Astrocyte (in vitro differentiated cells and primary cell): ENCODE measurements around the gene C1QTNF3. TPM values are rescaled to one million over a fixed set of nuclear protein-coding genes. Genes with fewer than 3 reads are reported as not detected.

Experiments used
- DNase-seq: peaks from one replicate; pipeline ENCODE4 v3.0.0-alpha.2; 2010; ENCODE audit warnings: low read depth
- FAIRE-seq: peaks from 2 replicates; lab custom pipeline; 2011; peaks lifted over from hg19 to GRCh38; lab: Jason Lieb, UNC
- H2AFZ ChIP-seq: 2 replicates; pipeline ENCODE4 v1.6.0; 2012; ENCODE audit warnings: low read depth, low read length, inconsistent platforms
- H3K27ac ChIP-seq: 2 replicates; pipeline ENCODE4 v1.5.1; 2011; ENCODE audit warnings: low read depth, low read length, inconsistent platforms
- H3K27me3 ChIP-seq: 2 replicates; pipeline ENCODE4 v1.6.0; 2011; ENCODE audit warnings: low read length, inconsistent platforms; ENCODE audit not compliant: insufficient read depth
- H3K36me3 ChIP-seq: 2 replicates; pipeline ENCODE4 v1.5.1; 2011; ENCODE audit warnings: low read length, inconsistent platforms; ENCODE audit not compliant: insufficient read depth
- H3K4me1 ChIP-seq: 2 replicates; pipeline ENCODE4 v1.5.1; 2011; ENCODE audit warnings: low read length, inconsistent platforms; ENCODE audit not compliant: insufficient read depth
- H3K4me2 ChIP-seq: 2 replicates; pipeline ENCODE4 v1.6.0; 2012; ENCODE audit warnings: low read length, inconsistent platforms
- H3K4me3 ChIP-seq: 2 replicates; pipeline ENCODE4 v1.5.1; 2011; ENCODE audit warnings: low read depth, mild to moderate bottlenecking, low read length, inconsistent platforms; ENCODE audit not compliant: insufficient read depth
- H3K79me2 ChIP-seq: 2 replicates; pipeline ENCODE4 v1.6.0; 2012; ENCODE audit warnings: mild to moderate bottlenecking, low read length, inconsistent platforms; ENCODE audit not compliant: insufficient read depth
- H3K9ac ChIP-seq: 2 replicates; pipeline ENCODE4 v1.6.0; 2012; ENCODE audit warnings: mild to moderate bottlenecking, low read length, inconsistent platforms
- H3K9me3 ChIP-seq: 2 replicates; pipeline ENCODE4 v1.5.1; 2012; ENCODE audit warnings: low read depth, mild to moderate bottlenecking, low read length, inconsistent platforms; ENCODE audit not compliant: insufficient read depth
- H4K20me1 ChIP-seq: 2 replicates; pipeline ENCODE4 v1.6.0; 2012; ENCODE audit warnings: low read length, inconsistent platforms; ENCODE audit not compliant: insufficient read depth
- H3K27ac Mint-ChIP-seq: one replicate; pipeline ENCODE4 v1.8.0; 2021; ENCODE audit warnings: mild to moderate bottlenecking, mixed read lengths; ENCODE audit not compliant: unreplicated experiment
- H3K27me3 Mint-ChIP-seq: one replicate; pipeline ENCODE4 v1.8.0; 2021; ENCODE audit warnings: low read depth, mixed read lengths; ENCODE audit not compliant: unreplicated experiment
- H3K36me3 Mint-ChIP-seq: one replicate; pipeline ENCODE4 v1.8.0; 2021; ENCODE audit warnings: low read depth, mixed read lengths; ENCODE audit not compliant: unreplicated experiment
- H3K4me1 Mint-ChIP-seq: one replicate; pipeline ENCODE4 v1.8.0; 2021; ENCODE audit warnings: low read depth, mixed read lengths; ENCODE audit not compliant: unreplicated experiment
- H3K4me3 Mint-ChIP-seq: one replicate; pipeline ENCODE4 v1.8.0; 2021; ENCODE audit warnings: mild to moderate bottlenecking, moderate library complexity, mixed read lengths; ENCODE audit not compliant: unreplicated experiment
- H3K9me3 Mint-ChIP-seq: one replicate; pipeline ENCODE4 v1.8.0; 2021; ENCODE audit warnings: mild to moderate bottlenecking, mixed read lengths; ENCODE audit not compliant: unreplicated experiment
- EZH2 ChIP-seq: IDR thresholded peaks from 2 replicates; pipeline ENCODE4 v1.6.1; 2012; ENCODE audit warnings: mild to moderate bottlenecking, low read length, inconsistent platforms; ENCODE audit not compliant: insufficient read depth
- total RNA-seq: library from RNA; stranded (reverse); gene quantifications from 2 replicates; pipeline ENCODE4 v1.2.1, GENCODE V29; 2021
- TF ChIP-seq, protein P1 (sequence below): IDR thresholded peaks from 2 replicates; pipeline ENCODE4 v1.5.1; 2011; ENCODE audit warnings: low read depth, mild to moderate bottlenecking, inconsistent platforms, low read length, moderate library complexity; ENCODE audit not compliant: insufficient read depth

The C1QTNF3 gene
- total RNA-seq, 1 donor from 2014 or later: 0.95 TPM

DNA sequence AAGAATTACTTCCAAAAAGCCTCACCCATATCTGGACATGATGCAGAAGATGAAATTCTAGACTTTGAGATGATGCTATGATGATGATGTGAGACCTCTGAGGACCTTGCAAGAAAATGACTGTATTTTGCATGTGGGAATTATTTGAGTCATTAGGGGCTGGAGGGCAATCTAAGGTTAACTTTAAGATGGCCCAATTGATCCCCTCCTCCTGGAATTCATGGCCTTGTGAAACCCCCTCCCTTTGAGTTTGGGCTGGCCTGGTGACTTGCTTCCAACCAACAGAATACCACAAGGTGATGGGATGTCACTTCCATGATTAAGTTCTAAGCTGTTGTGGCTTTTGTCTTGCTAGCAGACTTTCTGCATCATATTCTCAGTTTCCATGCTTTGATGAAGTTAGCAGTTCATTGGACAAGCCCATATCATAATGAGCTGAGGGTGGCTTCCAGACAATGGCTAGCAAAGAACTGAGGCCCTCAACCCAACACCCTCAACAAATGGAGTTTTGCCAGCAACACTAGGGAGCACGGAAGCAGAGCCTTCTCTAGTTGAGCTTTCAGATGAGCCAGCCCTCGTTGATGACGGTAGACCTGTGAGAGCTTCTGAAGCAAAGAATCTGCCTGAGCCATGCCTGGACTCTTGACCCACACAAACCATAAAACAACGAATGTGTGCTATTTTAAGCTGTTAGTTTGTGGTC lies 27.7 kb downstream of the C1QTNF3 start:
- Mint-ChIP-seq H3K4me3 (no peak overlapping the region), H3K27me3 (no peaks in the 10 kb centered on the region), H3K9me3 (no peaks in the 10 kb centered on the region), H3K4me1 (no peaks in the 10 kb centered on the region), H3K27ac (no peak overlapping the region), H3K36me3 (no peaks in the 10 kb centered on the region)
- Histone ChIP-seq H3K4me3 (no peak overlapping the region), H3K9ac (no peak overlapping the region), H3K4me1 (no peaks in the 10 kb centered on the region), H3K27ac (no peak overlapping the region), H3K4me2 (no peak overlapping the region), H3K79me2 (no peaks in the 10 kb centered on the region), H2AFZ (no peak overlapping the region), H4K20me1 (no peaks in the 10 kb centered on the region), H3K27me3 (no peaks in the 10 kb centered on the region), H3K9me3 (no peaks in the 10 kb centered on the region), H3K36me3 (no peaks in the 10 kb centered on the region)
- no peak for TF ChIP-seq EZH2
- TF ChIP-seq, protein P1, sequence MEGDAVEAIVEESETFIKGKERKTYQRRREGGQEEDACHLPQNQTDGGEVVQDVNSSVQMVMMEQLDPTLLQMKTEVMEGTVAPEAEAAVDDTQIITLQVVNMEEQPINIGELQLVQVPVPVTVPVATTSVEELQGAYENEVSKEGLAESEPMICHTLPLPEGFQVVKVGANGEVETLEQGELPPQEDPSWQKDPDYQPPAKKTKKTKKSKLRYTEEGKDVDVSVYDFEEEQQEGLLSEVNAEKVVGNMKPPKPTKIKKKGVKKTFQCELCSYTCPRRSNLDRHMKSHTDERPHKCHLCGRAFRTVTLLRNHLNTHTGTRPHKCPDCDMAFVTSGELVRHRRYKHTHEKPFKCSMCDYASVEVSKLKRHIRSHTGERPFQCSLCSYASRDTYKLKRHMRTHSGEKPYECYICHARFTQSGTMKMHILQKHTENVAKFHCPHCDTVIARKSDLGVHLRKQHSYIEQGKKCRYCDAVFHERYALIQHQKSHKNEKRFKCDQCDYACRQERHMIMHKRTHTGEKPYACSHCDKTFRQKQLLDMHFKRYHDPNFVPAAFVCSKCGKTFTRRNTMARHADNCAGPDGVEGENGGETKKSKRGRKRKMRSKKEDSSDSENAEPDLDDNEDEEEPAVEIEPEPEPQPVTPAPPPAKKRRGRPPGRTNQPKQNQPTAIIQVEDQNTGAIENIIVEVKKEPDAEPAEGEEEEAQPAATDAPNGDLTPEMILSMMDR: no peak
- DNase-seq (no peak), FAIRE-seq (no peak)

DNA sequence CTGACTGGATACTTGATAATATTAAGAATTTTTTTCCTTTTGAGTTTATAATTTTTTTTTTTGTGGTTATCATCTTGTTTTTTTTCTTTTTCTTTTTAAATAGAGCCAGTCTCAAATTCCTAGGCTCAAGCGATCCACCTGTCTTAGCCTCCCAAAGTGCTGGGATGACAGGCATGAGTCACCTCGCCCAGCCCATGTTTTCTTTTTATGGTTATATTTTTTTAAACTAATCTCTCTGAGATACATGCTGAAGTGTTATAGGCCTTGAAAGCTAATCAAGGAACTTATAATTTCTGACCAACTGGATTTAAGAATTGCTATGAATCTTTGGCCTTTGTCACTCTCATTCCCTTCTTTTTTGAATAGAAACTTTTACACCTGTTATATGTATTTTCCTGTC lies 28.4 kb downstream of the C1QTNF3 start:
- TF ChIP-seq, protein P1: no peak
- TF ChIP-seq EZH2: no peak
- no peaks in the 10 kb centered on the region for H3K36me3 ChIP-seq
- H4K20me1 ChIP-seq: no peaks in the 10 kb centered on the region
- H3K4me1 Mint-ChIP-seq: peaks cover under 1% of the 10 kb centered on the region
- H2AFZ ChIP-seq: no peak overlapping the region
- H3K36me3 Mint-ChIP-seq: no peaks in the 10 kb centered on the region
- H3K27ac Mint-ChIP-seq: no peak overlapping the region
- no peaks in the 10 kb centered on the region for H3K4me1 ChIP-seq
- no peak overlapping the region for H3K4me3 ChIP-seq
- no peak overlapping the region for H3K27ac ChIP-seq
- H3K9me3 ChIP-seq: no peaks in the 10 kb centered on the region
- no peaks in the 10 kb centered on the region for H3K79me2 ChIP-seq
- H3K9me3 Mint-ChIP-seq: no peaks in the 10 kb centered on the region
- H3K27me3 Mint-ChIP-seq: no peaks in the 10 kb centered on the region
- H3K27me3 ChIP-seq: no peaks in the 10 kb centered on the region
- H3K4me2 ChIP-seq: no peak overlapping the region
- DNase-seq (no peak), FAIRE-seq (no peak)
- H3K4me3 Mint-ChIP-seq: no peak overlapping the region
- no peak overlapping the region for H3K9ac ChIP-seq

DNA sequence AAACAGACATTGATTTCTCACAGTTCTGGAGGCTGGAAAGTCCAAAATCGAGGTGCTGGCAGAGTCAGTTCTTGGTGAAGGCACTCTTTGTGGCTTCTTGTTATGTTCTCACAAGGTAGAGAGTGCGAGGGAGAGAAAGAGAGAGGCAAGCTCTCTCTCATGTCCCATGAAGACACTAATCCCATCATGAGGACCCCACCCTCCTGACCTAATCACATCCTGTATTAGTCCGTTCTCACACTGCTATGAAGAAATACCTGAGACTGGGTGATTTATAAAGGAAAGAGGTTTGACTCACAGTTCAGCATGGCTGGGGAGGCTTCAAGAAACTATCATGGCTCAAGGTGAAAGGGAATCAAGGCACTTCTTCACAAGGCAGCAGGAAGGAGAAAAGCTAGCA lies 29.5 kb downstream of the C1QTNF3 start:
- H3K4me3 Mint-ChIP-seq: no peak overlapping the region
- FAIRE-seq: no peak
- H3K27me3 ChIP-seq: no peaks in the 10 kb centered on the region

More for the DNA sequence above, 29.5 kb downstream of the C1QTNF3 start:
- no peaks in the 10 kb centered on the region for H3K27me3 Mint-ChIP-seq
- H3K27ac Mint-ChIP-seq: no peak overlapping the region
- no peak overlapping the region for H2AFZ ChIP-seq
- no peak overlapping the region for H3K4me2 ChIP-seq
- no peaks in the 10 kb centered on the region for H3K9me3 ChIP-seq
- H3K9ac ChIP-seq: no peak overlapping the region
- DNase-seq: no peak
- no peaks in the 10 kb centered on the region for H3K36me3 Mint-ChIP-seq
- TF ChIP-seq EZH2: no peak
- TF ChIP-seq, protein P1: no peak
- H3K9me3 Mint-ChIP-seq: no peaks in the 10 kb centered on the region
- no peaks in the 10 kb centered on the region for H4K20me1 ChIP-seq
- peaks cover 6% of the 10 kb centered on the region for H3K4me1 Mint-ChIP-seq
- H3K79me2 ChIP-seq: no peaks in the 10 kb centered on the region
- no peak overlapping the region for H3K27ac ChIP-seq
- H3K4me1 ChIP-seq: no peaks in the 10 kb centered on the region
- no peak overlapping the region for H3K4me3 ChIP-seq
- H3K36me3 ChIP-seq: no peaks in the 10 kb centered on the region
